Fibroblast of skin of abdomen (primary cell): ENCODE results near the gene ATP8B1.
"Not testable (repeated sequence)": the region's sequence is repeated elsewhere in the genome, so short reads cannot be mapped to it uniquely, and the experiment has no call there.

Experiments
- DNase-seq: peaks from one replicate; pipeline ENCODE4 v3.0.0-alpha.2; 2013

Gene ATP8B1

GRCh38 chr18:57660961-57661360, 142.2 kb downstream of the ATP8B1 start:
- DNase-seq = peak; percentile 70

GRCh38 chr18:57659460-57660102, 143.5 kb downstream of the ATP8B1 start:
- DNase-seq = peak; percentile 13

- DNase-seq = no peak
Measured at GRCh38 chr18:57657542-57657941, 145.6 kb downstream of the ATP8B1 start.

GRCh38 chr18:57655740-57656139, 147.4 kb downstream of the ATP8B1 start:
- no peak for DNase-seq

GRCh38 chr18:57651914-57652313, 151.2 kb downstream of the ATP8B1 start:
- no peak for DNase-seq

GRCh38 chr18:57649556-57650500, 153.3 kb downstream of the ATP8B1 start:
- peak; percentile 62 for DNase-seq

- DNase-seq = no peak
Measured at GRCh38 chr18:57648414-57648813, 154.7 kb downstream of the ATP8B1 start.

- DNase-seq = peak; percentile 31
Measured at GRCh38 chr18:57644540-57644939, 158.6 kb downstream of the ATP8B1 start.

- not testable (repeated sequence) for DNase-seq
Measured at GRCh38 chr18:57643726-57644125, 159.4 kb downstream of the ATP8B1 start.

GRCh38 chr18:57642462-57642861, 160.7 kb downstream of the ATP8B1 start:
- DNase-seq = not testable (repeated sequence)

- DNase-seq = no peak
Measured at GRCh38 chr18:57640749-57641148, 162.4 kb downstream of the ATP8B1 start.

- DNase-seq = no peak
Measured at GRCh38 chr18:57640236-57640635, 162.9 kb downstream of the ATP8B1 start.

- no peak for DNase-seq
Measured at GRCh38 chr18:57635003-57635822, 167.9 kb downstream of the ATP8B1 start.

GRCh38 chr18:57631697-57632096, 171.4 kb downstream of the ATP8B1 start:
- DNase-seq = no peak

- DNase-seq = no peak
Measured at GRCh38 chr18:57630754-57631595, 172.1 kb downstream of the ATP8B1 start.

- peak; percentile 97 for DNase-seq
Measured at GRCh38 chr18:57630002-57630753, 172.9 kb downstream of the ATP8B1 start.

GRCh38 chr18:57629422-57629821, 173.7 kb downstream of the ATP8B1 start:
- no peak for DNase-seq

GRCh38 chr18:57627488-57627887, 175.6 kb downstream of the ATP8B1 start:
- peak; percentile 69 for DNase-seq

- DNase-seq = peak; percentile 12
Measured at GRCh38 chr18:57624988-57625387, 178.1 kb downstream of the ATP8B1 start.

GRCh38 chr18:57621246-57621604, 181.9 kb downstream of the ATP8B1 start:
- DNase-seq = no peak

GRCh38 chr18:57619876-57620275, 183.2 kb downstream of the ATP8B1 start:
- peak; percentile 17 for DNase-seq
